OCI-LY3 (cell line): ENCODE measurements around the gene RNF145.

Source experiments
- EZH2phosphoT487 ChIP-seq: fragments of 200-600 bp; shearing (Covaris generic); IDR thresholded peaks from 2 replicates; pipeline ENCODE4 v1.6.1; 2018; ENCODE audit warnings: antibody characterized with exemption, mixed run types, low read depth
- TF ChIP-seq, protein P1 (sequence below): fragments of 200-600, 300-600 bp; sonication (generic); IDR thresholded peaks from 2 replicates; pipeline ENCODE4 v1.5.1; 2014; ENCODE audit warnings: antibody characterized with exemption, low read length, low read depth

DNA sequence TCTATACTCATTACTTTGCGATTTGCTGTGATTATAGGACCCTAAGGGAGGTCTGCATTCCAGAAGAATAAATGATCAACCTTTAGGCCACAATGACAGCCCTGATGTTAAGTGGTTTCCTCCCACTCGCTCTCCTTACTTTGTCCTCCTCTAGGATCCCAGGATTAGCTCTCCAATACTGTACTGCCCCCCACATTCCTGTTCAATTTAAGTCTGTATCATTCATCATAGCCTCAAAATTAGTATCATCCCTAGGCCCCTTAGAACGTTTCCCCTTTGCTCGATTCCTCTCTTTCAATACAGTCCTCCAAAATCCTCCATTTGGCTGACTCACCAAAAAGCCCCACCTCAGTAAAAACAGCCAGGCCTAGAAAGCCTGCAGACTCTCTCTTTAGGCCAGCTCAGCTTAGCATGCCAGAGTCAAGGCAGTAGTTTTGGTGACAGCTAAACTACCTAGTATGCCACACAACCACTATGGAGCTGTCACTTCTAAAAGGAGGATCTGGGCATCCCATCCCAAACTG is 24.4 kb downstream of the RNF145 start:
- TF ChIP-seq, protein P1, sequence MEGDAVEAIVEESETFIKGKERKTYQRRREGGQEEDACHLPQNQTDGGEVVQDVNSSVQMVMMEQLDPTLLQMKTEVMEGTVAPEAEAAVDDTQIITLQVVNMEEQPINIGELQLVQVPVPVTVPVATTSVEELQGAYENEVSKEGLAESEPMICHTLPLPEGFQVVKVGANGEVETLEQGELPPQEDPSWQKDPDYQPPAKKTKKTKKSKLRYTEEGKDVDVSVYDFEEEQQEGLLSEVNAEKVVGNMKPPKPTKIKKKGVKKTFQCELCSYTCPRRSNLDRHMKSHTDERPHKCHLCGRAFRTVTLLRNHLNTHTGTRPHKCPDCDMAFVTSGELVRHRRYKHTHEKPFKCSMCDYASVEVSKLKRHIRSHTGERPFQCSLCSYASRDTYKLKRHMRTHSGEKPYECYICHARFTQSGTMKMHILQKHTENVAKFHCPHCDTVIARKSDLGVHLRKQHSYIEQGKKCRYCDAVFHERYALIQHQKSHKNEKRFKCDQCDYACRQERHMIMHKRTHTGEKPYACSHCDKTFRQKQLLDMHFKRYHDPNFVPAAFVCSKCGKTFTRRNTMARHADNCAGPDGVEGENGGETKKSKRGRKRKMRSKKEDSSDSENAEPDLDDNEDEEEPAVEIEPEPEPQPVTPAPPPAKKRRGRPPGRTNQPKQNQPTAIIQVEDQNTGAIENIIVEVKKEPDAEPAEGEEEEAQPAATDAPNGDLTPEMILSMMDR, result no peak
- no peak for TF ChIP-seq EZH2phosphoT487
